ENCODE measurements around the gene GNAO1. TPM values are rescaled to one million over a fixed set of nuclear protein-coding genes. Genes with fewer than 3 reads are reported as not detected.

GNAO1 gene
- total RNA-seq, 1 experiment from 2014 or later, result not detected

DNA sequence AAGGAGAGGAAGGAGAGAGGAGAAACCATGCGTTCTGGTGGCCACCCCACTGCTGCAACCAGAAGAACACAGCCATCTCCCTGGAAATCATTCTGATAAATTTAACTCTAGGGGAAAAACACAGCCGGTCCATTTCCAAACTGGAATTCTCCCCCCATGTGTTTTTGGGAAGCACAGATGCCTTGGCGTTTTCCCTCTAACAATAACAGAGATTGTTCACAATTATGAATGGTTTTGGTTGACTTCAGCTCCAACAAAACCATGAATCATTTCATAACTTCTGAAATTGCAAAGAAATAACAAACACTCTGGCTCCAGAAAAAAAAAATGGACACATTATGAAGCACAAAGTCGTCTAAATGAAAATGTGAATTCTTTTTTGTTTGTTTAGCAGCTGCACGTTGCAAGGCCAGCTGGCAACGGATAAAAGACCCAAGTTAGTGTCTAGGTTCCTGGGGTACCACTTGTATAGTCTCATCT is 46.2 kb downstream of the GNAO1 start:
- H3K27ac Mint-ChIP-seq (ENCODE audit: unreplicated experiment), result no peak overlapping the region
- no peaks in the 10 kb centered on the region for H3K4me1 Mint-ChIP-seq (ENCODE audit: low read depth, unreplicated experiment)
- intact Hi-C loops (cut with micrococcal nuclease; ENCODE audit: unreplicated experiment), result no loop called here
- CTCF ChIA-PET, result no interaction called here
- peaks cover 95% of the 10 kb centered on the region for H3K27me3 Mint-ChIP-seq (ENCODE audit: unreplicated experiment)
- BruUV-seq (replicated peaks), result no TSS peak
- no peaks in the 10 kb centered on the region for H3K36me3 Mint-ChIP-seq (ENCODE audit: insufficient read depth, unreplicated experiment)
- H3K9me3 Mint-ChIP-seq (ENCODE audit: low read depth, unreplicated experiment), result no peaks in the 10 kb centered on the region
- H3K4me3 Mint-ChIP-seq (ENCODE audit: low read depth, unreplicated experiment), result no peak overlapping the region
- no peak for DNase-seq
- TF ChIP-seq, protein P1, sequence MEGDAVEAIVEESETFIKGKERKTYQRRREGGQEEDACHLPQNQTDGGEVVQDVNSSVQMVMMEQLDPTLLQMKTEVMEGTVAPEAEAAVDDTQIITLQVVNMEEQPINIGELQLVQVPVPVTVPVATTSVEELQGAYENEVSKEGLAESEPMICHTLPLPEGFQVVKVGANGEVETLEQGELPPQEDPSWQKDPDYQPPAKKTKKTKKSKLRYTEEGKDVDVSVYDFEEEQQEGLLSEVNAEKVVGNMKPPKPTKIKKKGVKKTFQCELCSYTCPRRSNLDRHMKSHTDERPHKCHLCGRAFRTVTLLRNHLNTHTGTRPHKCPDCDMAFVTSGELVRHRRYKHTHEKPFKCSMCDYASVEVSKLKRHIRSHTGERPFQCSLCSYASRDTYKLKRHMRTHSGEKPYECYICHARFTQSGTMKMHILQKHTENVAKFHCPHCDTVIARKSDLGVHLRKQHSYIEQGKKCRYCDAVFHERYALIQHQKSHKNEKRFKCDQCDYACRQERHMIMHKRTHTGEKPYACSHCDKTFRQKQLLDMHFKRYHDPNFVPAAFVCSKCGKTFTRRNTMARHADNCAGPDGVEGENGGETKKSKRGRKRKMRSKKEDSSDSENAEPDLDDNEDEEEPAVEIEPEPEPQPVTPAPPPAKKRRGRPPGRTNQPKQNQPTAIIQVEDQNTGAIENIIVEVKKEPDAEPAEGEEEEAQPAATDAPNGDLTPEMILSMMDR (IDR thresholded peaks at IDR 0.05; ENCODE audit: unreplicated experiment), result no peak

- CTCF ChIA-PET, result no interaction called here
- Mint-ChIP-seq H3K9me3 (ENCODE audit: low read depth, unreplicated experiment) (no peaks in the 10 kb centered on the region), H3K4me3 (ENCODE audit: low read depth, unreplicated experiment) (no peak overlapping the region), H3K27me3 (ENCODE audit: unreplicated experiment) (peaks cover 93% of the 10 kb centered on the region), H3K27ac (ENCODE audit: unreplicated experiment) (no peak overlapping the region), H3K36me3 (ENCODE audit: insufficient read depth, unreplicated experiment) (no peaks in the 10 kb centered on the region), H3K4me1 (ENCODE audit: low read depth, unreplicated experiment) (no peaks in the 10 kb centered on the region)
- DNase-seq, result no peak
- intact Hi-C loops (cut with micrococcal nuclease; ENCODE audit: unreplicated experiment), result no loop called here
- no TSS peak for BruUV-seq (replicated peaks)
- TF ChIP-seq, protein P1 (IDR thresholded peaks at IDR 0.05; ENCODE audit: unreplicated experiment), result no peak
Observed at GRCh38 chr16:56238188-56238587, 46.9 kb downstream of the GNAO1 start.

GRCh38 chr16:56241596-56241995 is 50.3 kb downstream of the GNAO1 start:
- no peak overlapping the region for H3K27ac Mint-ChIP-seq (ENCODE audit: unreplicated experiment)
- no peak overlapping the region for H3K4me3 Mint-ChIP-seq (ENCODE audit: low read depth, unreplicated experiment)
- no peaks in the 10 kb centered on the region for H3K9me3 Mint-ChIP-seq (ENCODE audit: low read depth, unreplicated experiment)
- H3K27me3 Mint-ChIP-seq (ENCODE audit: unreplicated experiment), result peaks cover 60% of the 10 kb centered on the region
- H3K4me1 Mint-ChIP-seq (ENCODE audit: low read depth, unreplicated experiment), result no peaks in the 10 kb centered on the region
- no TSS peak for BruUV-seq (replicated peaks)
- no peak for DNase-seq
- TF ChIP-seq, protein P1 (IDR thresholded peaks at IDR 0.05; ENCODE audit: unreplicated experiment), result no peak
- intact Hi-C loops (cut with micrococcal nuclease; ENCODE audit: unreplicated experiment), result no loop called here
- H3K36me3 Mint-ChIP-seq (ENCODE audit: insufficient read depth, unreplicated experiment), result no peaks in the 10 kb centered on the region
- CTCF ChIA-PET, result no interaction called here

DNA sequence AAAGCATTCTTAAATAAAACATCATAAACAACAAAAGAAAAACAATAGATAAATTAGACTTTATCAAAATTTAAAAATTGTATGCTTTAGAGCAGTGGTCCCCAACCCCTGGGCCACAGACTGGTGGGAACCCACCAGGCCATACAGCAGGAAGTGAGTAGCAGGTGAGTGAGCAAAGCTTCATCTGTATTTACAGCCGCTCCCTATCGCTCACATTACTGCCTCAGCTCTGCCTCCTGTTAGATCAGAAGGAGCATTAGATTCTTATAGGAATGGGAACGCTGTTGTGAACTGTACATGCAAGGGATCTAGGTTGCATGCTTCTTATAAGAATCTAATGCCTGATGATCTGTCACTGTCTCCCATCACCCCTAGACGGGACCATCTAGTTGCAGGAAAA is 51.5 kb downstream of the GNAO1 start:
- Mint-ChIP-seq H3K27me3 (ENCODE audit: unreplicated experiment) (peaks cover 52% of the 10 kb centered on the region), H3K4me1 (ENCODE audit: low read depth, unreplicated experiment) (no peaks in the 10 kb centered on the region), H3K9me3 (ENCODE audit: low read depth, unreplicated experiment) (no peaks in the 10 kb centered on the region), H3K36me3 (ENCODE audit: insufficient read depth, unreplicated experiment) (no peaks in the 10 kb centered on the region), H3K4me3 (ENCODE audit: low read depth, unreplicated experiment) (no peak overlapping the region), H3K27ac (ENCODE audit: unreplicated experiment) (no peak overlapping the region)
- CTCF ChIA-PET, result no interaction called here
- intact Hi-C loops (cut with micrococcal nuclease; ENCODE audit: unreplicated experiment), result no loop called here
- TF ChIP-seq, protein P1 (IDR thresholded peaks at IDR 0.05; ENCODE audit: unreplicated experiment), result no peak
- DNase-seq, result no peak
- BruUV-seq (replicated peaks), result no TSS peak
